Retinal pigment epithelial cell (primary cell): ENCODE measurements around the gene EBF3.

Experiments
- DNase-seq: peaks from one replicate; pipeline ENCODE4 v3.0.0-alpha.2; 2010; ENCODE audit warnings: low read depth
- H3K4me3 ChIP-seq: 2 replicates; pipeline ENCODE4 v1.5.1; 2011; ENCODE audit warnings: mild to moderate bottlenecking, low read length, control low read depth, moderate library complexity
- TF ChIP-seq, protein P1 (sequence below): conservative IDR thresholded peaks from 2 replicates; pipeline ENCODE4 v1.5.1; 2011; ENCODE audit warnings: low read depth, low read length, control low read depth, inconsistent platforms

EBF3 gene

GRCh38 chr10:129851941-129852640, 112.0 kb downstream of the EBF3 start:
- no peak for DNase-seq
- no peak overlapping the region for H3K4me3 ChIP-seq
- TF ChIP-seq, protein P1, sequence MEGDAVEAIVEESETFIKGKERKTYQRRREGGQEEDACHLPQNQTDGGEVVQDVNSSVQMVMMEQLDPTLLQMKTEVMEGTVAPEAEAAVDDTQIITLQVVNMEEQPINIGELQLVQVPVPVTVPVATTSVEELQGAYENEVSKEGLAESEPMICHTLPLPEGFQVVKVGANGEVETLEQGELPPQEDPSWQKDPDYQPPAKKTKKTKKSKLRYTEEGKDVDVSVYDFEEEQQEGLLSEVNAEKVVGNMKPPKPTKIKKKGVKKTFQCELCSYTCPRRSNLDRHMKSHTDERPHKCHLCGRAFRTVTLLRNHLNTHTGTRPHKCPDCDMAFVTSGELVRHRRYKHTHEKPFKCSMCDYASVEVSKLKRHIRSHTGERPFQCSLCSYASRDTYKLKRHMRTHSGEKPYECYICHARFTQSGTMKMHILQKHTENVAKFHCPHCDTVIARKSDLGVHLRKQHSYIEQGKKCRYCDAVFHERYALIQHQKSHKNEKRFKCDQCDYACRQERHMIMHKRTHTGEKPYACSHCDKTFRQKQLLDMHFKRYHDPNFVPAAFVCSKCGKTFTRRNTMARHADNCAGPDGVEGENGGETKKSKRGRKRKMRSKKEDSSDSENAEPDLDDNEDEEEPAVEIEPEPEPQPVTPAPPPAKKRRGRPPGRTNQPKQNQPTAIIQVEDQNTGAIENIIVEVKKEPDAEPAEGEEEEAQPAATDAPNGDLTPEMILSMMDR = no peak

- no peak overlapping the region for H3K4me3 ChIP-seq
- no peak for DNase-seq
- TF ChIP-seq, protein P1 = no peak
These were observed 113.3 kb downstream of the EBF3 start for GRCh38 chr10:129850790-129851189.

- no peak overlapping the region for H3K4me3 ChIP-seq
- TF ChIP-seq, protein P1 = no peak
- no peak for DNase-seq
These were observed 113.8 kb downstream of the EBF3 start for GRCh38 chr10:129850316-129850715.

DNA sequence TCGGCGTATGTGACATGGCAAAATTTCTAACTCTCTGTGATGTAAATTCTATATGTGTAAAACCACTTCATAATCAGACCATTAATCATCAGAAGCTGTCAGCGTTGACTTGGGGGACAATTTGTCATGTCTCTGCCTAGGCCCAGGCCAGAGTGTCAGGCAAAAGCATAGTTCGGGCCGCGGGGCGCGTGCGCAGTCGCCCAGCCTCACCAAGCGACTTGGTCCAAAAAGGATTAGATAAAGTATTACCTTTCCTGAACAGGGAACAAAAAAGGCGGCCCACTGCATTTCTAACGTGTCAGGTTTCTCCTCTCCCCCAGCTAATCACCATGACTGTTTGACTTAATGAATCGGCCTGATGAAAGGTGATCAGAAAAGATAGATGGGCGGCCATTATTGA, 114.2 kb downstream of the EBF3 start:
- TF ChIP-seq, protein P1 = no peak
- no peak overlapping the region for H3K4me3 ChIP-seq
- DNase-seq = no peak

- H3K4me3 ChIP-seq = no peak overlapping the region
- DNase-seq = no peak
- TF ChIP-seq, protein P1 = no peak
These were observed 114.7 kb downstream of the EBF3 start for GRCh38 chr10:129849452-129849750.

- H3K4me3 ChIP-seq = no peak overlapping the region
- TF ChIP-seq, protein P1 = no peak
- no peak for DNase-seq
These were observed 115.2 kb downstream of the EBF3 start for GRCh38 chr10:129848696-129849451.
